T-cell (primary cell): ENCODE measurements around the gene SPPL3. TPM values are rescaled to one million over a fixed set of nuclear protein-coding genes. Genes with fewer than 3 reads are reported as not detected.

Experiments used
- ATAC-seq, 4 experiments: fragments of 200-7000 bp in 3 of 4; fragments of 150-1000 bp in 1 of 4; cut with Tn5 transposase; replicated peaks in 1 of 4; 1 replicate in 3 of 4; 2 replicates in 1 of 4; pipeline ENCODE4 v1.10.0; 2021; ENCODE audit warnings: moderate library complexity in 3 of 4, mild to moderate bottlenecking in 2 of 4, moderate number of reproducible peaks in 1 of 4
- CTCF ChIA-PET, 2 donors: fragments of 300-600 bp; sonication (Branson Sonifier 250); formaldehyde crosslinking; loops; one replicate each; lab custom pipeline; 2022; ENCODE audit warnings: antibody characterized with exemption in 2 of 2; lab: Charles Lee
- POLR2A ChIA-PET, 2 donors: fragments of 300-600 bp; sonication (Branson Sonifier 250); formaldehyde crosslinking; loops; one replicate each; lab custom pipeline; 2022; ENCODE audit warnings: antibody characterized with exemption in 2 of 2; lab: Charles Lee
- DNase-seq, 35 experiments: peaks; one replicate each; pipeline versions ENCODE4 v3.0.0 to v3.0.0-alpha.2; 2013 to 2023
- H3K27ac ChIP-seq: one replicate; pipeline ENCODE4 v1.5.1; 2013; ENCODE audit warnings: low read length
- H3K27me3 ChIP-seq, 2 experiments: replicated peaks in 1 of 2; 1 replicate in 1 of 2; 2 replicates in 1 of 2; pipeline versions ENCODE4 v1.6.1 to v1.7.0; 2013; ENCODE audit warnings: low read length in 1 of 2, mixed read lengths in 1 of 2; ENCODE audit not compliant: control insufficient read depth in 2 of 2, insufficient read depth in 2 of 2; ENCODE audit errors: extremely low read depth in 1 of 2
- H3K36me3 ChIP-seq, 2 donors: 1 replicate in 1 of 2; 2 replicates in 1 of 2; pipeline versions ENCODE4 v1.6.1 to v1.7.0; 2013; ENCODE audit warnings: low read length in 1 of 2; ENCODE audit not compliant: control insufficient read depth in 2 of 2, insufficient read depth in 1 of 2; ENCODE audit errors: extremely low read depth in 1 of 2
- H3K4me1 ChIP-seq, 2 experiments: 1 replicate in 1 of 2; 2 replicates in 1 of 2; pipeline versions ENCODE4 v1.6.1 to v1.7.0; 2013; ENCODE audit warnings: low read length in 2 of 2, mixed read lengths in 1 of 2; ENCODE audit not compliant: insufficient read depth in 2 of 2, control insufficient read depth in 1 of 2; ENCODE audit errors: extremely low read depth in 1 of 2
- H3K4me3 ChIP-seq, 2 donors: 1 replicate in 1 of 2; 2 replicates in 1 of 2; pipeline versions ENCODE4 v1.5.1 to v1.7.0; 2013; ENCODE audit warnings: mild to moderate bottlenecking in 2 of 2, low read length in 1 of 2, moderate library complexity in 1 of 2; ENCODE audit not compliant: control insufficient read depth in 1 of 2; ENCODE audit errors: extremely low read depth in 1 of 2
- H3K9me3 ChIP-seq: 2 replicates; pipeline ENCODE4 v1.7.0; 2013
- H3K27ac Mint-ChIP-seq, 2 donors: one replicate each; pipeline ENCODE4 v1.8.0; 2020 to 2021; ENCODE audit warnings: mild to moderate bottlenecking in 2 of 2, mixed read lengths in 2 of 2
- H3K27me3 Mint-ChIP-seq, 2 donors: one replicate each; pipeline ENCODE4 v1.8.0; 2021 to 2022; ENCODE audit warnings: mixed read lengths in 2 of 2
- H3K36me3 Mint-ChIP-seq: one replicate; pipeline ENCODE4 v1.8.0; 2021; ENCODE audit warnings: mixed read lengths
- H3K4me1 Mint-ChIP-seq, 3 donors: one replicate each; pipeline ENCODE4 v1.8.0; 2020 to 2022; ENCODE audit warnings: mixed read lengths in 3 of 3, mild to moderate bottlenecking in 1 of 3
- H3K4me3 Mint-ChIP-seq, 3 donors: one replicate each; pipeline ENCODE4 v1.8.0; 2020 to 2022; ENCODE audit warnings: mild to moderate bottlenecking in 3 of 3, mixed read lengths in 3 of 3, moderate library complexity in 3 of 3
- H3K9me3 Mint-ChIP-seq, 3 donors: one replicate each; pipeline ENCODE4 v1.8.0; 2020 to 2022; ENCODE audit warnings: mixed read lengths in 3 of 3
- WGBS: methylation state at CpG from one replicate; pipeline ENCODE4 v1.1.5; 2013; ENCODE audit warnings: missing lambda C conversion rate; ENCODE audit not compliant: insufficient coverage; 5-methylcytosine and 5-hydroxymethylcytosine counted together
- total RNA-seq, 35 experiments: library from RNA in 6 of 35; stranded (reverse) in 6 of 35; fragments of 120-200 nt in 1 of 35; gene quantifications; one replicate each; pipeline versions ENCODE4 v1.2.1 to v1.2.4 and lab custom pipeline; 2013 to 2026

SPPL3 gene
- total RNA-seq, 5 donors from 2014 or later (not counting 1 experiment from before 2014, with no cell fraction given), result 36.5 to 46.6 (median 41.8) TPM

- H3K27me3 Mint-ChIP-seq, result no peaks in the 10 kb centered on the region
- ChIA-PET POLR2A (no interaction called here), CTCF (interaction anchor here (0.6 to 0.8 kb wide), 2 partner anchors 46 to 47 kb away, joined by 3 read pairs; no protein-coding TSS in a partner anchor)
- Histone ChIP-seq H3K4me1 (no peaks in the 10 kb centered on the region), H3K9me3 (no peaks in the 10 kb centered on the region), H3K27ac (no peak overlapping the region), H3K27me3 (no peaks in the 10 kb centered on the region), H3K36me3 (no peaks in the 10 kb centered on the region), H3K4me3 (no peak overlapping the region)
- ATAC-seq (no peak), DNase-seq (no peak)
- H3K27ac Mint-ChIP-seq, result no peak overlapping the region
- no peak overlapping the region for H3K4me3 Mint-ChIP-seq
- WGBS, result 84% methylated on average over 10 of the region's 15 CpGs
- H3K36me3 Mint-ChIP-seq, result no peaks in the 10 kb centered on the region
- H3K4me1 Mint-ChIP-seq, result no peaks in the 10 kb centered on the region
- H3K9me3 Mint-ChIP-seq, result no peaks in the 10 kb centered on the region
These were observed 21.8 kb upstream of the SPPL3 start for GRCh38 chr12:120925740-120926563.

GRCh38 chr12:120922279-120922678 lies 18.1 kb upstream of the SPPL3 start:
- Histone ChIP-seq H3K9me3 (no peaks in the 10 kb centered on the region), H3K4me1 (no peaks in the 10 kb centered on the region), H3K27me3 (peaks cover 0 to 3% of the 10 kb centered on the region in 2 experiments), H3K4me3 (no peak overlapping the region), H3K27ac (no peak overlapping the region), H3K36me3 (no peaks in the 10 kb centered on the region)
- no peaks in the 10 kb centered on the region for H3K4me1 Mint-ChIP-seq
- H3K4me3 Mint-ChIP-seq, result no peak overlapping the region
- H3K36me3 Mint-ChIP-seq, result no peaks in the 10 kb centered on the region
- H3K27me3 Mint-ChIP-seq, result no peaks in the 10 kb centered on the region
- no peak for DNase-seq
- POLR2A ChIA-PET, result no interaction called here
- no peak for ATAC-seq
- 67% methylated on average over 2 of the region's 3 CpGs for WGBS
- H3K9me3 Mint-ChIP-seq, result peaks cover 3 to 4% (median 4%) of the 10 kb centered on the region in 3 donors
- H3K27ac Mint-ChIP-seq, result no peak overlapping the region
- CTCF ChIA-PET, result no interaction called here

GRCh38 chr12:120921637-120922036 lies 17.5 kb upstream of the SPPL3 start:
- H3K4me1 Mint-ChIP-seq, result no peaks in the 10 kb centered on the region
- no peaks in the 10 kb centered on the region for H3K27me3 Mint-ChIP-seq
- Histone ChIP-seq H3K36me3 (no peaks in the 10 kb centered on the region), H3K9me3 (no peaks in the 10 kb centered on the region), H3K4me3 (no peak overlapping the region), H3K4me1 (no peaks in the 10 kb centered on the region), H3K27me3 (peaks cover 0 to 3% of the 10 kb centered on the region in 2 experiments), H3K27ac (no peak overlapping the region)
- H3K27ac Mint-ChIP-seq, result no peak overlapping the region
- no peak for DNase-seq
- H3K36me3 Mint-ChIP-seq, result peaks cover 4% of the 10 kb centered on the region
- H3K4me3 Mint-ChIP-seq, result no peak overlapping the region
- ChIA-PET POLR2A (no interaction called here), CTCF (no interaction called here)
- H3K9me3 Mint-ChIP-seq, result peaks cover 7 to 9% (median 8%) of the 10 kb centered on the region in 3 donors
- no peak for ATAC-seq

DNA sequence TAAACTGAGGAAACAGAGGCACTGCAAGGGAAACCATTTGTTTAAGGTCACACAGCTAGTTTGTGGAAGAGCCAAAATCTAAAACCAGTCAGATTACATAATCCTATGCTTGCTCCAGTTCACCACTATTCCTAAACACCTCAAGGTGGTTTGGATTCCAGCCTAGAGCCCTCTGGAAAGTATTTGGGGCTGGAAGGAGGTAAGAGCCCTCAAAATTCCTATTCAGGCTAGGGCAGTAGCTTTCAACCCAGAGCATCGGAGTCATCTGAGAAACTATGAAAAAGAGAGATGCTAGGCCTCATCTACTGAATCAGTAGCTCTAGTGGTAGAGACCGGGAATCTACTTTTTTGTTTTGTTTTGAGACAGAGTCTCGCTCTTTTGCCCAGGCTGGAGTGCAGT lies 16.0 kb upstream of the SPPL3 start:
- DNase-seq (no peak), ATAC-seq (no peak)
- Mint-ChIP-seq H3K27me3 (no peaks in the 10 kb centered on the region), H3K27ac (no peak overlapping the region), H3K4me1 (no peaks in the 10 kb centered on the region), H3K9me3 (peaks cover 9 to 11% (median 9%) of the 10 kb centered on the region in 3 donors), H3K36me3 (peaks cover 5% of the 10 kb centered on the region), H3K4me3 (no peak overlapping the region)
- H3K4me3 ChIP-seq, result no peak overlapping the region
- H3K9me3 ChIP-seq, result no peaks in the 10 kb centered on the region
- peaks cover 0 to 3% of the 10 kb centered on the region in 2 experiments for H3K27me3 ChIP-seq
- ChIA-PET POLR2A (interaction anchor here in 1 of 2 donors (0.6 kb wide), 1 partner anchor 1584 kb away, joined by 8 read pairs; no protein-coding TSS in a partner anchor), CTCF (no interaction called here)
- no peaks in the 10 kb centered on the region for H3K4me1 ChIP-seq
- H3K27ac ChIP-seq, result no peak overlapping the region
- 91% methylated on average over 2 of the region's 3 CpGs for WGBS
- no peaks in the 10 kb centered on the region for H3K36me3 ChIP-seq

GRCh38 chr12:120917748-120918147 lies 13.6 kb upstream of the SPPL3 start:
- no peak for ATAC-seq
- POLR2A ChIA-PET, result no interaction called here
- no peak overlapping the region for H3K4me3 Mint-ChIP-seq
- no peaks in the 10 kb centered on the region for H3K36me3 ChIP-seq
- CTCF ChIA-PET, result no interaction called here
- H3K9me3 Mint-ChIP-seq, result peaks cover 9 to 11% (median 9%) of the 10 kb centered on the region in 3 donors
- H3K36me3 Mint-ChIP-seq, result peaks cover 5% of the 10 kb centered on the region
- no peak for DNase-seq
- H3K4me1 Mint-ChIP-seq, result no peaks in the 10 kb centered on the region
- no peaks in the 10 kb centered on the region for H3K9me3 ChIP-seq
- H3K27me3 ChIP-seq, result peaks cover 0 to 10% of the 10 kb centered on the region in 2 experiments
- no peak overlapping the region for H3K27ac Mint-ChIP-seq
- WGBS, result no CpG with 5 or more reads among the region's 2 CpGs
- no peak overlapping the region for H3K27ac ChIP-seq
- no peak overlapping the region for H3K4me3 ChIP-seq
- no peaks in the 10 kb centered on the region for H3K4me1 ChIP-seq
- H3K27me3 Mint-ChIP-seq, result peaks cover 0 to 2% of the 10 kb centered on the region in 2 donors

DNA sequence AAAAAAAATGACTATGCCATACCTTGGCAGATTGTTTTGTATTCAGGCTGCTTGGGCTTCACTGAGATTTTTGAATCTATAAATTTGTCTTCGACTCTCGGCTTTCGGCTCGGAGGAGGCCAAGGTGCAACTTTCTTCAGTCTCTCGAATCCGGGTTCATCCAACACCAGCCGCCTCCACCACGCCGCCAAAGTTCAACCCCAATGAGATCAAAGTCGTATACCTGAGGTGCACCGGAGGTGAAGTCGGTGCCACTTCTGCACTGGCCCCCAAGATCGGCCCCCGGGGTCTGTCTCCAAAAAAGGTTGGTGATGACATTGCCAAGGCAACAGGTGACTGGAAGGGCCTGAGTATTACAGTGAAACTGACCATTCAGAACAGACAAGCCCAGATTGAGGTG lies 12.4 kb upstream of the SPPL3 start:
- peaks cover 9 to 11% (median 9%) of the 10 kb centered on the region in 3 donors for H3K9me3 Mint-ChIP-seq
- Histone ChIP-seq H3K27me3 (peaks cover 0 to 10% of the 10 kb centered on the region in 2 experiments), H3K9me3 (no peaks in the 10 kb centered on the region), H3K36me3 (no peaks in the 10 kb centered on the region), H3K27ac (no peak overlapping the region), H3K4me3 (no peak overlapping the region), H3K4me1 (no peaks in the 10 kb centered on the region)
- H3K4me3 Mint-ChIP-seq, result no peak overlapping the region
- H3K36me3 Mint-ChIP-seq, result peaks cover 5% of the 10 kb centered on the region
- DNase-seq, result no peak
- H3K4me1 Mint-ChIP-seq, result no peaks in the 10 kb centered on the region
- POLR2A ChIA-PET, result no interaction called here
- WGBS, result 98% methylated on average over 14 of the region's 14 CpGs
- no peak overlapping the region for H3K27ac Mint-ChIP-seq
- H3K27me3 Mint-ChIP-seq, result peaks cover 0 to 2% of the 10 kb centered on the region in 2 donors
- CTCF ChIA-PET, result no interaction called here
- ATAC-seq, result no peak
